Muscle layer of duodenum (tissue), 2 donors: ENCODE data around the gene PHF12.

Source experiments
- H3K27ac ChIP-seq: one replicate; pipeline ENCODE4 v1.7.0; 2013; ENCODE audit warnings: mild to moderate bottlenecking, low read length
- H3K27me3 ChIP-seq: one replicate; pipeline ENCODE4 v1.7.0; 2013; ENCODE audit warnings: low read depth, mild to moderate bottlenecking, control low read depth, low read length
- H3K36me3 ChIP-seq, 2 donors: one replicate each; pipeline ENCODE4 v1.7.0; 2013; ENCODE audit warnings: low read length in 2 of 2, control low read depth in 1 of 2, mild to moderate bottlenecking in 1 of 2; ENCODE audit not compliant: insufficient read depth in 2 of 2, control insufficient read depth in 1 of 2
- H3K4me1 ChIP-seq, 2 donors: one replicate each; pipeline ENCODE4 v1.7.0; 2013; ENCODE audit warnings: low read length in 2 of 2, mild to moderate bottlenecking in 2 of 2, control low read depth in 1 of 2, moderate library complexity in 1 of 2; ENCODE audit not compliant: insufficient read depth in 2 of 2, control insufficient read depth in 1 of 2
- H3K4me3 ChIP-seq, 2 donors: one replicate each; pipeline ENCODE4 v1.7.0; 2013; ENCODE audit warnings: low read length in 2 of 2, low read depth in 1 of 2, mild to moderate bottlenecking in 1 of 2
- H3K9me3 ChIP-seq, 2 donors: one replicate each; pipeline ENCODE4 v1.7.0; 2013; ENCODE audit warnings: low read length in 2 of 2, control low read depth in 1 of 2, mild to moderate bottlenecking in 1 of 2; ENCODE audit not compliant: control insufficient read depth in 1 of 2
- donor health status: healthy.

The PHF12 gene

GRCh38 chr17:28972437-28972836, 21.1 kb upstream of the PHF12 start:
- Histone ChIP-seq H3K36me3 (no peaks in the 10 kb centered on the region), H3K27ac (no peak overlapping the region), H3K4me3 (no peak overlapping the region), H3K27me3 (no peaks in the 10 kb centered on the region), H3K9me3 (no peaks in the 10 kb centered on the region), H3K4me1 (peaks cover 0 to 21% of the 10 kb centered on the region in 2 donors)

DNA sequence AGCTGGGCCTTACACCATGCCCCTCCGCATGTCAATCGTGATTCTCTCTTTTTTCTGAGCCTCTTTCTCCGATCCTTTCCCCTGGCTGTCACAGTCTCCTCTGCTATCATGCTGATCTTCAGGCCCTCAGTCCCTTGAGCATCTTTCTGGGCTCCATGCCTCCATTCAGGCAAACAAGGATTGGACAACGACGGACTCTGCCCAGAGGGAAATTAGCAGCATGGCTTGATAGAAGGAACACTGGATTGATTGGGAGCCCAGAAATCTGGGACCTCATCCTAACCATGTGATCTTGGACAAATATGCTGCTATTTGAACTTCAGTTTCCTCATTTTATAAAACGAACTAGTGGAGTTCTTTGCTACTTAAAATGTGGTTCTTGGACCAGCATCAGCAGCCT, 19.6 kb upstream of the PHF12 start:
- H3K9me3 ChIP-seq, result no peaks in the 10 kb centered on the region
- no peak overlapping the region for H3K27ac ChIP-seq
- no peak overlapping the region for H3K4me3 ChIP-seq
- H3K36me3 ChIP-seq, result no peaks in the 10 kb centered on the region
- H3K4me1 ChIP-seq, result peaks cover 0 to 21% of the 10 kb centered on the region in 2 donors
- H3K27me3 ChIP-seq, result no peaks in the 10 kb centered on the region

DNA sequence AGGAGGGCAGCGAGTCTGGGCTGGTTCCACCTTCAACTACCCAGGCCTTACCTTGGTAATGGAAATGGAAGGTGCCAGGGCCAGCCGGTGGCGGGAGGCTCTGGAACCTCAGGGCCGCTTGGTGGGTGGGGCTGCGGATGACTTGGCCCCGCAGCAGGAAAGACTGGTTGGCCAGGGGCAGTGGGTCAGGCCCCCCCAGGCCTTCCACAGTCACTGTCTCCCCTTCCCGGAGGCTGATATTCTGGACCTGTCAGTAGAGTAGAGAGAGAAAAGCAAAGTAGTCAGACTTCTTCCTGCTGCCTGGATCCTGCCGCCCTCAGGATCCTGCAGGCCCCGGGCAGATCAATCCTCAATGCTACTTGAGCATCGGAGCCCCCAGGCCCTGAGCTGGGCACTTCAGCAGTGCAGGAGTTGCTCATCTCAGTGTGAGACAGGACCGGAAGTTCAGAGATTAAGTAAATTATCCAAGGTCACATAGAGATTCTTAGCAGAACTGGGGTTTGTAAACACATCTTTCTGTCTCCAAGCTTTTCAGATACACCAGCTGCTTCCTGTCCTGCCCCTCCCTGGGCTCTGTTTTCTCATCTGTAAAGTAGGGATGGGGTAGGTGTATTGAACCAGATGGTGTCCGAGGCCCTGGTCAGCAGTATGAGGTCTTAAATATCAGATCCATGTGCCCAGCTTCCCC, 18.5 kb upstream of the PHF12 start:
- Histone ChIP-seq H3K27me3 (no peaks in the 10 kb centered on the region), H3K27ac (no peak overlapping the region), H3K4me1 (peaks cover 0 to 21% of the 10 kb centered on the region in 2 donors), H3K9me3 (no peaks in the 10 kb centered on the region), H3K4me3 (no peak overlapping the region), H3K36me3 (no peaks in the 10 kb centered on the region)

DNA sequence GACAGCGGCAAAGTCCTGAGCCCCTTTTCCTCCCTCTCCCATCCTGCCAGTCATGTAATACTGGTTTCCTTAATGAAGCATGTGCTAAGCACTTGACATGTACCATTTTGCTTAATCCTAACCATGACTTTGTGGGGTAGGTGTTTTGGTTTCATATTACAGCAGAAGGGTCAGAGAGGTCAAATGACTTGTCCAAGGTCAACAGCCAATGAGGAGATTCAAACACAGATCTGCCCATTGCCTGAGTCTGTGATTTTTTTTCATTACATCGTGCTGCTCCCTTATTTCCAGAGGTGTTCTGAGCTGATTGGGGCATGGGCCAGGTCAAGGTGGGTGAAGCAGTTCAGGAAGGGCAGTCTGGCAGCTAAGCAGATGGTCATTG, 17.6 kb upstream of the PHF12 start:
- no peaks in the 10 kb centered on the region for H3K36me3 ChIP-seq
- H3K27ac ChIP-seq, result no peak overlapping the region
- no peaks in the 10 kb centered on the region for H3K9me3 ChIP-seq
- no peaks in the 10 kb centered on the region for H3K27me3 ChIP-seq
- H3K4me1 ChIP-seq, result peaks cover 0 to 21% of the 10 kb centered on the region in 2 donors
- no peak overlapping the region for H3K4me3 ChIP-seq

DNA sequence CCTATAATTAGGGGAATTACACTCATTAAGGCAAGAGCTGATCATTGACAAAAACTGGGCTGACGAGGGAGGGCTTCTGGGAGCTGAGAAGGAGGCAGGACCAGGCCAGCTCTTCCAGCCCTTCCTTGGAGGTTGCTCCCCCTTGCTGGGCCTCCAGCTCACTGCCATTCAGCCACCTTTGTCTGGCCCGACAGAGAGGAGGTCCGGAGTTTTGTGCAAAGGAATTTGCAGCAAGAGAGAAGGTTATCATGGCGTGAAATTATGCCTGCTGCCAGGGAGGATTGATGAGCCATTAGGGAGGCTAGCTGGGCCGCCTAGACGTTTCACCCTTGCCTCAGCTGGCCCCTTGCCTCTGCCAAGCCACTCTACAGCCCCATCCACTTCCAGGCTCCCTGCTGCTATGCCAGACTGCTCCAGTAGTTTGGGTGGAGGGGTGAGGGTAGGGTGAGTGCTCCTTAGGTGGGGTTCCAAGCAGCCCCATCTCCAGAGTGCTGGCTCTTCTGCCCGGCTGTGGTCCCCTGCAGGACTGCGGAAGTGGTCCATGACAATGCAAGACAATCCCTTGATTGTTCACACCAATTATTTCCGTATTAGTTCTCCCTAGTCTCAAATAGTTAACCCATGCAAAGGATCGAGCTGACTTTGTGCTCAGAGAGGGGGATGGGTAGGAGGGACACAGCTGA, 17.1 kb upstream of the PHF12 start:
- H3K27me3 ChIP-seq, result no peaks in the 10 kb centered on the region
- H3K4me3 ChIP-seq, result no peak overlapping the region
- no peak overlapping the region for H3K27ac ChIP-seq
- peaks cover 0 to 17% of the 10 kb centered on the region in 2 donors for H3K4me1 ChIP-seq
- H3K36me3 ChIP-seq, result no peaks in the 10 kb centered on the region
- H3K9me3 ChIP-seq, result no peaks in the 10 kb centered on the region

DNA sequence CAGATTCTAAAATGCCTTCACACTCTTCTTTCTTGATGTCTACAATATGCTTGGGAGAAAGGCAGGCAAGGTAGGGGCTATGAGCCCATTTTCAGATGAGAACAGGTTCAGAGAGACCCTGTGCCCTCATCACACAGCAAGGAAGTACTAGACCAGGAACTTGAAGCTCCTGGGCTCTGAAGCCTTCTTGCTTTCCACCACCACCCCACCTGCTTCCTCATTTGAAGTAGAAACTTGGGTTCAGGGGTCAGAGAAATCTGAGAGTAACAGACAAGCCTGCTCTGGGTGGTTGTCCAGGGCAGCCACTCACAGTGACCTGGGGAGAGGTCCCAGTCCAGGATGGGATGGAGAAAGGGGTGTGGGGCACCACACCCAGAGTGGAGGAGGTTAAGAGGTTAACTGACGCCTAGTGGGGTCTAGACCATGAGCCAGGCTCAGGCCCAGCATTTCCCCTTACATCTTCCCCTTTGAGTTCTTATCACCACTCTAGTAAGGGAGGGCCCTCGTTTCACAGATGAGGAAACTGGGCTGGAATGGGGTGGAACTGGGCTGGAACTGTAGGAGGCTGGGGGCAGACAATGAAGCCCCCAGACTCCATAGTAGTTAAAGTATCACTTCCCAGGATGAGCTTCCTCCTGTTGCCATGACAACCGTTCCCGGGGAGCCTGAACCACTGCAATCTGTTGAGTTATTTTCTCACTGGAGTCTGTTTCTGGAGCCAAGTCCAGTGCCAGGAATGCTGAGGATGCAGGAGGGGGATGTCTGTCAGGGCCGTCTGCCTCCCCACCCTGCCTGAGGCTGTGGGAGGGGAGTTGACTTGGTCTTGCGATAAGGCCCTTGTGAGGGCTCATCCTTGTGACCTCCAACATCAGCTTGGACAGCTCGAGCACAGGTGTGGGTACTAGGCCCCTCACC, 16.2 kb upstream of the PHF12 start:
- Histone ChIP-seq H3K36me3 (no peaks in the 10 kb centered on the region), H3K9me3 (no peaks in the 10 kb centered on the region), H3K4me3 (no peak overlapping the region), H3K27me3 (no peaks in the 10 kb centered on the region), H3K27ac (no peak overlapping the region), H3K4me1 (peaks cover 0 to 14% of the 10 kb centered on the region in 2 donors)

GRCh38 chr17:28963841-28964240, 12.5 kb upstream of the PHF12 start:
- Histone ChIP-seq H3K9me3 (no peaks in the 10 kb centered on the region), H3K36me3 (peaks cover 0 to 2% of the 10 kb centered on the region in 2 donors), H3K4me1 (peaks cover 0 to 6% of the 10 kb centered on the region in 2 donors), H3K27ac (no peak overlapping the region), H3K4me3 (no peak overlapping the region), H3K27me3 (no peaks in the 10 kb centered on the region)

DNA sequence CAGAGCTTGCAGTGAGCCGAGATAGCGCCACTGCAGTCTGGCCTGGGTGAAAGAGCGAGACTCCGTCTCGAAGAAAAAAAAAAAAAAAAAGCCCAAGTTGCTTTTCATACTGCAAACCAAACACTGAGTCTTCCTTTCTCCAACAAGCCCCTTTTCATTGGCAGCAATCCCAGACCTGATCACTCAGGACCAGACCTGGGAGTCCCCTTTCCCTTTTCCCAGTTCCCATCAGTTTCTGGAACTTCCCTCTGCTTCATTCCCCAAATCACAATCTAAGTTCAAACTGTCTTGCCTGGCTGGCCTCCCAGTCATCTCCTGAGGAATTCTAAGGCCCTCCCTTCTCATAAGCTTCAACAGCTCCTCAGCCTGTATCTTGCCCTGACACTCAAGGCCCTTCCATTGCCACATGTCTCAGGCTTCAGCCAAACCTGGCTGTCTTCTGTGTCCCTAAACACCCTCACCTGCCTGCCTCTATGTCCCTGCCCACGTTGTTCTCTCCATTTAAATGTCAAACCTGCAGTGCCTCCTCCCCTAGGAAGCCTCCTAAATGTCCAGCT, 11.8 kb upstream of the PHF12 start:
- H3K4me3 ChIP-seq, result no peak overlapping the region
- H3K27ac ChIP-seq, result no peak overlapping the region
- H3K4me1 ChIP-seq, result peaks cover 0 to 5% of the 10 kb centered on the region in 2 donors
- no peaks in the 10 kb centered on the region for H3K9me3 ChIP-seq
- no peaks in the 10 kb centered on the region for H3K27me3 ChIP-seq
- H3K36me3 ChIP-seq, result peaks cover 0 to 3% of the 10 kb centered on the region in 2 donors

GRCh38 chr17:28961391-28961790, 10.1 kb upstream of the PHF12 start:
- H3K27me3 ChIP-seq, result no peaks in the 10 kb centered on the region

DNA sequence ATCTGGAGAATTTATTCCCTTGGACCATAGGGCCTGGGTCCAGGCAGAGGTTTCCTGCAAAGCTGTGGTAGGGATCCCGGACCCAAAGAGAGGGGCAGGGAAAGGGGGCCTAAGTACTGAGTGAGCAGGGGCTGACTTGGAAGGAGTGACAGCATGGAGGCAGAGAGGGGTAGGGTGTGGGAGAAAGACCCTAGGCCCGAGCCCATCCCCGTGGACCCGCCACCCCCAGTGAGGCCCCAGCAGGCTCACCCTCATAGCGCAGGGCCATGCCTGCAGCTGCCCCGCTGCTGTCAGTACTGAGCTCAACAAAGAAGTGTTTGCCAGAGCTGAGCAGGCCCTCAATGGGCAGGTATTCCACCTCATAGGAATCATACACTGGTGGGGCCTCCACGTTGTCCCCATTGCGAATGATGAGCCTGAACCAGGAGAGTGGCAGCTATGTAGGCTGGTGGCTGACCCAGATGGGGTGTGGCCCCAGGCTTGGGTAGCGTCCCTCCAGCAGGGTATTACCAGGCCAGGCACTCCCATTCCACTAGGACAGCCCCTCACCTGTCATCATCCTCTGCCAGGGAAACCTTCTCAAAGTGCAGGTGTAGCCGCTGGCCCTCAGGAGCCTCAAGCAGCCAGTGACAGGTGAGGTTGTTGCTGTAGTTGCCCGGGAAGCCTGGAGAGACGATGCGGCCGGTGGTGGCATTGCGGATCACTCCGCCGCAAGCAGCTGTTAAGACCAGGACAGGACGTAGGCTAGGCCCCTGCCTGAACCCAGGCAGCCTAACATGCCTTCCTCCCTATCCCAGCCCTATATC, 9.1 kb upstream of the PHF12 start:
- Histone ChIP-seq H3K4me1 (no peaks in the 10 kb centered on the region), H3K27ac (no peak overlapping the region), H3K27me3 (no peaks in the 10 kb centered on the region), H3K4me3 (no peak overlapping the region), H3K36me3 (peaks cover 0 to 3% of the 10 kb centered on the region in 2 donors), H3K9me3 (no peaks in the 10 kb centered on the region)

More at GRCh38 chr17:28961391-28961790, 10.1 kb upstream of the PHF12 start:
- H3K4me1 ChIP-seq, result no peaks in the 10 kb centered on the region
- no peak overlapping the region for H3K4me3 ChIP-seq
- peaks cover 0 to 3% of the 10 kb centered on the region in 2 donors for H3K36me3 ChIP-seq
- no peaks in the 10 kb centered on the region for H3K9me3 ChIP-seq
- H3K27ac ChIP-seq, result no peak overlapping the region
